HG02759 (cell line): ENCODE measurements around the gene KMT2A.
"Not testable (repeated sequence)": the region's sequence is repeated elsewhere in the genome, so short reads cannot be mapped to it uniquely, and the experiment has no call there.

Experiments used
- ATAC-seq: cut with Tn5 transposase; IDR thresholded peaks from one replicate; pipeline ENCODE4 v1.9.1; 2021; ENCODE audit warnings: mild to moderate bottlenecking, moderate library complexity; ENCODE audit not compliant: unreplicated experiment

The KMT2A gene

DNA sequence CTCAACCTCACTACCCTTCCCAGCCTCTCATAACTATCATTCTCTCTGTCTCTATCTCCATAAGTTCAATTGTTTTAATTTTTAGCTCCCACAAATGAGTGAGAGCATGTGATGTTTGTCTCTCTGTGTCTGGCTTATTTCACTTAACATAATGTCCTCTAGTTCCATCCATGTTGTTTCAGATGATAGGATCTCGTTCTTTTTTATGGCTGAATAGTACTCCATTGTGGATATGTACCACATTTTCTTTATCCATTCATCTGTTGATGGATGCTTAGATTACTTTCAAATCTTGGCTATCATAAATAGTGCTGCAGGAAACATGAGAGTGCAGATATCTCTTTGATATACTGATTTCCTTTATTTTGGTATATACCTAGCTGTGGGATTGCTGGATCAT, 44.9 kb downstream of the KMT2A start:
- ATAC-seq: not testable (repeated sequence)

DNA sequence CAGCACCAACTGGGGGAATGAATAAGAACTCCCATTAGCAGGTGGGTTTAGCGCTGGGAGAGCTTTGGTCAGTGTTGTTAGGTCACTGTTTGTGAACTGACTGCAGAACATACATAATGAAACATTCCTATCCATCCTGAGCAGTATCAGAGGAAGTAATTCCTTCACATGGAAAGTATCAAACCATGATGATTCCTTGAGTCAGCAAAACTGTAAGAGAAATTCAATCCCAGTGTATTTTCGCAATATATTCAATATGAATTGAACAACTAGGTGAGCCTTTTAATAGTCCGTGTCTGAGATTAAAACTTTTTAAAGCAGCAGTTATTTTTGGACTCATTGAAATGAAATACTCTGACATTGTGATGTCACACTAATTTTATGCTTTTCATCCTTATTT, 48.1 kb downstream of the KMT2A start:
- ATAC-seq: no peak

DNA sequence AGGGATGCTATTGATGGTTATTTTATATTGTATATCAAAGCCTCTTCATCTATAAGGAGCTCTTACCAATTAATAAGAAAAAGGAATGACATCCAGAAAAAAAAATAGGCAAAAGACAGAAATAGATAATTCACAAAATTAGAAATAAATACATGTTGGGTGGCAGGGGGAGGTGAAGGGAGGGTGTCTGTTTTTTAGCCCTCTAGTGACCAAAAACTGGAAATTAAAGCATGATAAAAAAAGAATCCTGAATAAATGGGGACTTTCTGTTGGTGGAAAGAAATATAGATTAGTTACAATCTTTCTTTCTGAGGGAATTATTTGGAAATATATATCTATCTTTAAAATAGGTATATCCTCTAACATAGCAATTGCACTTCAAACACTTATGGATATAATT, 49.0 kb downstream of the KMT2A start:
- ATAC-seq: no peak

DNA sequence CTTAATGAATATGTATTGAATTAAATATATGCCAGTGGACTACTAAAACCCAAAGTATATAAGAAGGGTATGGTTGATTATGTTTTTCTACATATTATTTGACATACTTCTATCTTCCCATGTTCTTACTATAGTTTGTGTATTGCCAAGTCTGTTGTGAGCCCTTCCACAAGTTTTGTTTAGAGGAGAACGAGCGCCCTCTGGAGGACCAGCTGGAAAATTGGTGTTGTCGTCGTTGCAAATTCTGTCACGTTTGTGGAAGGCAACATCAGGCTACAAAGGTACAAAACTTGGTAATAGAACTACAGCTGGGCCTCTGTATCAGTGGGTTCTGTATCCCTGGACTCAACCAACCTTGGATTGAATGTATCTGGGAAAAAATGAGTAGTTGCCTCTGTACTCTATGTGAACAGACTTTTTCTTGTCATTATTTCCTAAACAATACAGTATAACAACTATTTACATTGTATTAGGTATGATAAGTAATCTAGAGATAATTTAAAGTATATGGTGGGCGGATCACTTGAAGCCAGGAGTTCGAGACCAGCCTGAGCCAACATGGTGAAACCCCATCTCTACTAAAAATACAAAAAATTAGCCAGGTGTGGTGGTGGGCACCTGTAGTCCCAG, 52.3 kb downstream of the KMT2A start:
- ATAC-seq: no peak

DNA sequence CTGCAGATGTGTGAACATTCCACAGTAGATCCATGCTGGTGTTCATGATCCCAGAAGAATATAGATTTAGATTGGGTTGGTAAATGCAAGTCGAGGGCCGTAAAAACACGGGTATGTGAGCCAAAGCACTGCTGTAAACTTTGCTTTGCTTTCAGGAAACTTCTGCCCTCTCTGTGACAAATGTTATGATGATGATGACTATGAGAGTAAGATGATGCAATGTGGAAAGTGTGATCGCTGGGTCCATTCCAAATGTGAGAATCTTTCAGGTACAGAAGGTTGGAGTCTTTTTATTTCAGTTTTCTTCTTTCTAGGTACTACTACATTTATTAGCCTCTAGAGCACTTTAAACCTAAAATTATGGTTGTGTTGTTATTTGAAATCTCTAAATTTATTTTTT, 54.7 kb downstream of the KMT2A start:
- ATAC-seq: no peak

DNA sequence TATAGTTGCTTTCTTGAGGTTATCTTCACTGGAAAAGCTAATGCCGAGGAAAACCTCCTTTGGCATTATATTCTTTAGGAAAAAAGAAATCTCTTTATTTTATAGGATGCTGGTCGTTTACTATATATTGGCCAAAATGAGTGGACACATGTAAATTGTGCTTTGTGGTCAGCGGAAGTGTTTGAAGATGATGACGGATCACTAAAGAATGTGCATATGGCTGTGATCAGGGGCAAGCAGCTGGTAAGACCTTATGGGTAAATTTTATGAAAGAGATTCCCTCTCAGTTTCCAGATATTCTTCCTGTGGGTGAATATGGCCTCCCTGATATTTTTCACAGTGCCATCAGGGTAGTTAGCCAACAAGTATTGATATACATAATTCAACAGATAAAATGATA, 61.5 kb downstream of the KMT2A start:
- no peak for ATAC-seq

DNA sequence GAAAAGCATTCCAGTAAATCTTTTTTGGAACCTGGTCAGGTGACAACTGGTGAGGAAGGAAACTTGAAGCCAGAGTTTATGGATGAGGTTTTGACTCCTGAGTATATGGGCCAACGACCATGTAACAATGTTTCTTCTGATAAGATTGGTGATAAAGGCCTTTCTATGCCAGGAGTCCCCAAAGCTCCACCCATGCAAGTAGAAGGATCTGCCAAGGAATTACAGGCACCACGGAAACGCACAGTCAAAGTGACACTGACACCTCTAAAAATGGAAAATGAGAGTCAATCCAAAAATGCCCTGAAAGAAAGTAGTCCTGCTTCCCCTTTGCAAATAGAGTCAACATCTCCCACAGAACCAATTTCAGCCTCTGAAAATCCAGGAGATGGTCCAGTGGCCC, 66.9 kb downstream of the KMT2A start:
- no peak for ATAC-seq

DNA sequence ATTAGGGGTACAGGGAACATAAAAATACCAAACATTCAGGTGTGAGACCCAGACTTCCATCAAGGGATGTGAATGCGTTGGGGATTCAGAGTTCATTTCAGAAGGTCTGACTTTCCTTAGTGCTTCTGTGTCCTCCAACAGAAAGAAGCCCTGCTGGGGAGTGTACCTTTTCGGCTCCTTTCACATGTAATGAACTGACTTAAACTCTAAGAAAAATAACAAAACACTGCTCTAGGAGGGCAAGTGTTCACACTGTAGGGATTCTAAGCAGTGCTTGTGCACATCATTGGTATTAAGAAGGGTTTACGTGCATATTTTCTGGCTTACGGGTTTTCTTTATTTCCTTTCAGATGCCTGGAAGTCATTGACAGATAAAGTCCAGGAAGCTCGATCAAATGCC, 75.3 kb downstream of the KMT2A start:
- ATAC-seq: no peak

DNA sequence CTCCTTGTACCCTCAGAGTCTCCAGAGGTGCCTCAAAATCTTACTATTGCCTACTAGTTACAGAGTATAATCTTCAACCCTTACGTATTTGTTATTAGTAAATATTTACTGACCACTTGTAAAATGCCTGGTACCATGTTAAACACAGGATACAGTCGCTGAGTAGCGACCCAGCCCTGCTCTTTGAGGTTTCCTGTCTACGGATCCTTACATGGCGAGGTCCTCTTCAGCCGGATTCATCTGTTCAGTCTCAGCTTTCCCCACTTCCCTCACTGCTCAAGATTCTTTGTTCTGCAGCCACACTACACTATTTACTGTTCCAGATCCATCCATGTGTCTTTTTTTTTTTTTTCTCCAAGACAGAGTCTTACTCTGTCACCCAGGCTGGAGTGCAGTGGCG, 77.8 kb downstream of the KMT2A start:
- ATAC-seq: no peak

DNA sequence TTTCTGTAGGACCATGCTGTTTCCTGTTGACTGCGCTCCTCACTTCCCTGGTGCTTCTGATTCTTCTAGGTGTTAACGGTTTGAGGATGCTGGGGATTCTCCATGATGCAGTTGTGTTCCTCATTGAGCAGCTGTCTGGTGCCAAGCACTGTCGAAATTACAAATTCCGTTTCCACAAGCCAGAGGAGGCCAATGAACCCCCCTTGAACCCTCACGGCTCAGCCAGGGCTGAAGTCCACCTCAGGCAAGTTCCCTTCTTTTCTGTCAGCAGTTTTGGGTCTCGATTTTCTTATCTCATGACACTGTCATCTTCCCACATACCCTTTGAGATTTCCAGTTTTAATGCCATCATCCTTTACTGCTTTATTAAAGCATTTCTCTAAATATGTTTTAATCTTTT, 83.3 kb downstream of the KMT2A start:
- no peak for ATAC-seq

DNA sequence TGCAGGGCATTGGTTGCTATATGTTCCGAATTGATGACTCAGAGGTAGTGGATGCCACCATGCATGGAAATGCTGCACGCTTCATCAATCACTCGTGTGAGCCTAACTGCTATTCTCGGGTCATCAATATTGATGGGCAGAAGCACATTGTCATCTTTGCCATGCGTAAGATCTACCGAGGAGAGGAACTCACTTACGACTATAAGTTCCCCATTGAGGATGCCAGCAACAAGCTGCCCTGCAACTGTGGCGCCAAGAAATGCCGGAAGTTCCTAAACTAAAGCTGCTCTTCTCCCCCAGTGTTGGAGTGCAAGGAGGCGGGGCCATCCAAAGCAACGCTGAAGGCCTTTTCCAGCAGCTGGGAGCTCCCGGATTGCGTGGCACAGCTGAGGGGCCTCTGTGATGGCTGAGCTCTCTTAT, 85.6 kb downstream of the KMT2A start:
- peak; percentile 74 for ATAC-seq

DNA sequence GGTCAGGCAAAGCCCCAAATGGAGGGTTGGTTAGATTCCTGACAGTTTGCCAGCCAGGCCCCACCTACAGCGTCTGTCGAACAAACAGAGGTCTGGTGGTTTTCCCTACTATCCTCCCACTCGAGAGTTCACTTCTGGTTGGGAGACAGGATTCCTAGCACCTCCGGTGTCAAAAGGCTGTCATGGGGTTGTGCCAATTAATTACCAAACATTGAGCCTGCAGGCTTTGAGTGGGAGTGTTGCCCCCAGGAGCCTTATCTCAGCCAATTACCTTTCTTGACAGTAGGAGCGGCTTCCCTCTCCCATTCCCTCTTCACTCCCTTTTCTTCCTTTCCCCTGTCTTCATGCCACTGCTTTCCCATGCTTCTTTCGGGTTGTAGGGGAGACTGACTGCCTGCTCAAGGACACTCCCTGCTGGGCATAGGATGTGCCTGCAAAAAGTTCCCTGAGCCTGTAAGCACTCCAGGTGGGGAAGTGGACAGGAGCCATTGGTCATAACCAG, 86.3 kb downstream of the KMT2A start:
- no peak for ATAC-seq

DNA sequence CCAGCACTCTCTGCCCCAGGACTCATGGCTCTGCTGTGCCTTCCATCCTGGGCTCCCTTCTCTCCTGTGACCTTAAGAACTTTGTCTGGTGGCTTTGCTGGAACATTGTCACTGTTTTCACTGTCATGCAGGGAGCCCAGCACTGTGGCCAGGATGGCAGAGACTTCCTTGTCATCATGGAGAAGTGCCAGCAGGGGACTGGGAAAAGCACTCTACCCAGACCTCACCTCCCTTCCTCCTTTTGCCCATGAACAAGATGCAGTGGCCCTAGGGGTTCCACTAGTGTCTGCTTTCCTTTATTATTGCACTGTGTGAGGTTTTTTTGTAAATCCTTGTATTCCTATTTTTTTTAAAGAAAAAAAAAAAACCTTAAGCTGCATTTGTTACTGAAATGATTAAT, 88.1 kb downstream of the KMT2A start:
- ATAC-seq: no peak

DNA sequence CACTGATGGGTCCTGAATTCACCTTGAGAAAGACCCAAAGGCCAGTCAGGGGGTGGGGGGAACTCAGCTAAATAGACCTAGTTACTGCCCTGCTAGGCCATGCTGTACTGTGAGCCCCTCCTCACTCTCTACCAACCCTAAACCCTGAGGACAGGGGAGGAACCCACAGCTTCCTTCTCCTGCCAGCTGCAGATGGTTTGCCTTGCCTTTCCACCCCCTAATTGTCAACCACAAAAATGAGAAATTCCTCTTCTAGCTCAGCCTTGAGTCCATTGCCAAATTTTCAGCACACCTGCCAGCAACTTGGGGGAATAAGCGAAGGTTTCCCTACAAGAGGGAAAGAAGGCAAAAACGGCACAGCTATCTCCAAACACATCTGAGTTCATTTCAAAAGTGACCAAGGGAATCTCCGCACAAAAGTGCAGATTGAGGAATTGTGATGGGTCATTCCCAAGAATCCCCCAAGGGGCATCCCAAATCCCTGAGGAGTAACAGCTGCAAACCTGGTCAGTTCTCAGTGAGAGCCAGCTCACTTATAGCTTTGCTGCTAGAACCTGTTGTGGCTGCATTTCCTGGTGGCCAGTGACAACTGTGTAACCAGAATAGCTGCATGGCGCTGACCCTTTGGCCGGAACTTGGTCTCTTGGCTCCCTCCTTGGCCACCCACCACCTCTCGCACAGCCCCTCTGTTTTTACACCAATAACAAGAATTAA, 88.6 kb downstream of the KMT2A start:
- no peak for ATAC-seq

DNA sequence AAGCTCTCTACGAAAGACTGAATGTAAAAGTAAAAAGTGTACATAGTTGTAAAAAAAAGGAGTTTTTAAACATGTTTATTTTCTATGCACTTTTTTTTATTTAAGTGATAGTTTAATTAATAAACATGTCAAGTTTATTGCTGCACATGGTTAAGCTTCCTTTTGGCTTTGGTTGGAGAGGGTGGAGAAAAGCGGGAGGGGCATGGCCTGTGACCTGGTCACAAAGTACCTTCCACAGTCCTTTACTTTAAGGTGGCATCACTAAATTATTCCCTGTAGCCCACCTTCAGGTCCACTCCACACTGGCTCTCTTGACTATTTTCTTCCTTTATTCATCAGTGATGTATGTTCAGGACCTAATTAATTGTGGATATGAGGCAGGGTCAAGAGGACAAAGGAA, 90.4 kb downstream of the KMT2A start:
- ATAC-seq: no peak

DNA sequence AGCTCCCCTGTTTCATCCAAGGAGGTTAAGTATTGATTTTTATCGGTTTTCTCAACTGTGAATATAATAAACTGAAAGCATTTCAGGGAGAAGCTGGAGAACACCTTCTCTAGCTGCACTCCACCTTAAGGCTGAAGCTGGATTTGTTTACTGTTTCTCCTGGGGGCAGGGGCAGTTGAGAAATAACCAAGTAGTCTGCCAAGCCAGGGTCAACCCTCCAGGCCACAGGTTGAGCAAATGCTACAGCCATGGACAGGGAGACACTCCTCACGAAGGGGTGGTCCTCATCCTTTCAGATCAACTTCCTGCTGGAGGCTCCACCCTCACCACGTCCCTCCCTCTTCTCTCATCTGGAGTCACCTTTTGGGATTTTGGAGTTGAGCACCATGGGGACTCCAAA, 90.8 kb downstream of the KMT2A start, which contains the start of gene TTC36:
TSS of gene TTC36 (plus strand) at position 366 of the 400 bp plus-strand sequence. CDS start at position 387, 21 bp downstream.
- no peak for ATAC-seq

DNA sequence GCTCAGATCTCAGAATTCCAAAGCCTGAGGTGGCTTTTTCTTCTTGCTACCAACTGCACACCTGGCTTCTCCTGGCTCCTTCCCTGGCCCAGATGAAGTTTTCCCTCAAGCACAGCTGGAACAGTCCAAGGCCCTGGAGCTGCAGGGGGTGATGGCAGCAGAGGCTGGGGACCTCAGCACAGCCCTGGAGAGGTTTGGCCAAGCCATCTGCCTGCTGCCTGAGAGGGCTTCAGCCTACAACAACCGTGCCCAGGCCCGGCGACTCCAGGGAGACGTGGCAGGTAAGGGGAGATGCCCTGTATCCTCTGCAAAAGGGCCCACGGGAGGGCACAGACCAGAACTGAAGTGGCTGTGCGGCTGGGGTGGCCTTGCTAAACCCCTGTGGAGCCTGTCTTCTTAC, 92.2 kb downstream of the KMT2A start:
- no peak for ATAC-seq

DNA sequence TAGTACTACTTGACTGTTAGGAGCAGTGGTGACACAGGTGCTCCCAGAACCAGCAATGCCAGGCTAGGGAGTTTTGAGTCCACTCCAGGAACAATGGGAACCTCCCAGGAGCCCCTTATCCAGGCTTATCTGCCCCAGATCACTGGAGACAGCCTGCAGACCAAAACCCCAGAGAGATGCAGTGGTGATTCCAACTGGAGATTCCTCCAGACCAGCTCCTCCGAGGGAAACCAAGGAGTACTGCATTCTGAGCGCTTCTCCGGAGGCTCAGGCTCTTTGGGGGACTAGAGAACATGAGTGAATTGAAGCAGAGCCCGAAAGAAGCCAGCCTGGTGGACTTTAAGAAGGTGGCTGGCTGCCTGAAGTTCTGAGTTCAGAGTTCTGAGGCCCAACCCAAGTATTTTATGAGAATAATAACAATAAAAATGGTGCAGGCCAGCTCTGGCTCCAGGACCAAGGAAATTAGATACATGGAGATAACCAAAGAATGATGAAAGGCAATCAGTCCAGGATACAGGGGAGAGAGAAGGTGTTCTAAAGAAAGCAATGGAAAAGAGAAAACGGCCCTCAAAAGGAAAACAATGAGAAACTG, 93.4 kb downstream of the KMT2A start:
- ATAC-seq: no peak

DNA sequence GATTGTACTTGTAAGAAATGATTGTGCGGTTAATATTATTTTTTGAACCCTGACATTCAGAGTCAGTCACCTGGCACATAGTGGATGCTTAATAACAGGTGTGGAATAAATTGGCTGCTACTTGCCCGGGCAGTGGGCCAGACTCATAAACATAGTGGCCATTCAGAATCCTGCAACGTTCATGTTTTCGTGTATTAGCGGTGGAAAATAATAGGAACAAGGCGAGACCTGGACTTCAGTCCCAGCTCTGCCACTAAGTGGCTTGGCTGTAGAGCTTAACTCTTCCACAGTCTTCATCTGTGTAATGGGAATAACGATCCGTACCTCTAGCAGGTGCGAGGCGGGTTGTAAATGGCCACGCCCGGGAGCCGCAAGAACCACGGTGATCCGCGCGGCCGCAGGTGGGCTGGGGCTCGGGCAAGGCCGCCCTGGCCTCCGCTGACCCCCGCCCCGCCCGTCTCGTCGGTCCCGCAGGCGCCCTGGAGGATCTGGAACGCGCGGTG, 93.9 kb downstream of the KMT2A start:
- ATAC-seq: no peak

DNA sequence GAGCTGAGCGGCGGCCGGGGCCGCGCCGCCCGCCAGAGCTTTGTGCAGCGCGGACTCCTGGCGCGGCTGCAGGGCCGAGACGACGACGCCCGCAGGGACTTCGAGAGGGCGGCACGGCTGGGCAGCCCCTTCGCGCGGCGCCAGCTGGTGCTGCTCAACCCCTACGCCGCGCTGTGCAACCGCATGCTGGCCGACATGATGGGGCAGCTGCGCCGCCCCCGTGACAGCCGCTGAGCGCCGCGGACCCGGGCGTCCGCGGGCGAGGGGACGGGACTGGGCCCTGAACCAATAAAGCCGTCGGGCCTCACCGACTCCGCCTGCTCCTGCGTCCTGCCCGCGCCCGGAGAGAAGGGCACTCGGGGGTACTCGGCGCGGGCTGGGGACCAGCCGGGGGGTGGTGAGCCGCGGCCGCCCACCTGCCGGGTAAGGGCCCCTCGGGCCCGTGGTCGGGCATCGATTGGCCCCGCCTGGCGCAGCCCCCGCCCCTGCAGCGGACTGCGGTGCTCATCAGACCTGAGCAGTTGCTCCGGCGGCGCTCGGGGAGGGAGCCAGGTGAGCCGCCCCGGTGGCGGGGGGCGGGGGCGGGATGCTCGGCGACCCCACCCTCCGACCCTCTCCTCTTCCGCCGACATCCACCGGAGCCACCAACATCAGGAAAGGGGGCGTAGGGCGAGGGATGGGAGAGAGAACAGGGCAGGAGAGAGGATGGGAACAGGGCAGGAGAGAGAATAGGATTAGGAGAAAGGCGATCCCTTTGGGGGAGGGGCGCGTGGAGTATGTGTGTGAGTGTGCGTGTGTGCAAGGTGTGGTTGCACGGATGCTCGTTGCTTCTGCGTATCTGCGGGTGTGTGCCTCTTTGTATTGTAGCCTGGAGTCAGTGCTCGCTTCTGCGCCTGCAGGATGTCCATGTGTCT, 94.6 kb downstream of the KMT2A start, which contains the start of gene TMEM25:
TSS of gene TMEM25 (plus strand) at position 510 of the 914 bp plus-strand sequence. CDS start 610 bp downstream, outside the sequence.
- ATAC-seq: peak; percentile 77

DNA sequence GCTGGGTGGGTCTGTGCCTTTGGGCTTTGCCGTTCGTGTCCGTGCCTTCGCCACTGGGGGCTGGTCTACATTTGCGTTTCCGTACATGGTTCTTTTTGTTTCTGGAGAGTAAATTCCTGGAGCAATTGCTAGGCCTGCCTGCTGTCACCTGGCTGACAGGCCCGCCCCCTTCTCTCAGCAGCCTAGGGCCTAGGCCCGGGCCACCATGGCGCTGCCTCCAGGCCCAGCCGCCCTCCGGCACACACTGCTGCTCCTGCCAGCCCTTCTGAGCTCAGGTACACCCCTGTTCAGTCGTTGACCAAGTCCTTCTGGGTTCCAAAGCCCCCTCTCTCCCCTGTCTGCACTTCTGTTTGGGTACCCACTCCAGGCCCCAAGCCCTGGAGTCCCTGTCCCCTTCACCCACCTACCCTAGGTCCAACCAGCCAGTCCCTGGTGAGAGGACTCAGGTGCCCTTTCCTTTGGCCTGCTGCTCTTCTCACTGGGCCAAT, 95.3 kb downstream of the KMT2A start:
- ATAC-seq: no peak
